MM.1S (cell line): ENCODE measurements around the gene PIN1.

ENCODE experiments used
- CTCF ChIP-seq: fragments of 300-600 bp; sonication (generic); IDR thresholded peaks from 2 replicates; pipeline ENCODE4 v1.5.1; 2016; ENCODE audit warnings: antibody characterized with exemption, low read length, mixed read lengths
- EZH2 ChIP-seq: fragments of 300-600 bp; sonication (generic); optimal IDR thresholded peaks from 2 replicates; pipeline ENCODE3; 2017; ENCODE audit warnings: low read depth, mild to moderate bottlenecking, antibody characterized with exemption, low read length, mixed read lengths

GRCh38 chr19:9883764-9884163 is 48.6 kb downstream of the PIN1 start:
- TF ChIP-seq EZH2 (no peak), CTCF (no peak)
